ENCODE results near the gene TECPR2.

TECPR2 gene

GRCh38 chr14:102392506-102392905 lies 29.8 kb downstream of the TECPR2 start:
- no peak for DNase-seq (ENCODE audit: extremely low read depth, low read depth)
- H3K4me3 ChIP-seq (replicated peaks; ENCODE audit: low read depth, low read length): no peak overlapping the region
- TF ChIP-seq, protein P1, sequence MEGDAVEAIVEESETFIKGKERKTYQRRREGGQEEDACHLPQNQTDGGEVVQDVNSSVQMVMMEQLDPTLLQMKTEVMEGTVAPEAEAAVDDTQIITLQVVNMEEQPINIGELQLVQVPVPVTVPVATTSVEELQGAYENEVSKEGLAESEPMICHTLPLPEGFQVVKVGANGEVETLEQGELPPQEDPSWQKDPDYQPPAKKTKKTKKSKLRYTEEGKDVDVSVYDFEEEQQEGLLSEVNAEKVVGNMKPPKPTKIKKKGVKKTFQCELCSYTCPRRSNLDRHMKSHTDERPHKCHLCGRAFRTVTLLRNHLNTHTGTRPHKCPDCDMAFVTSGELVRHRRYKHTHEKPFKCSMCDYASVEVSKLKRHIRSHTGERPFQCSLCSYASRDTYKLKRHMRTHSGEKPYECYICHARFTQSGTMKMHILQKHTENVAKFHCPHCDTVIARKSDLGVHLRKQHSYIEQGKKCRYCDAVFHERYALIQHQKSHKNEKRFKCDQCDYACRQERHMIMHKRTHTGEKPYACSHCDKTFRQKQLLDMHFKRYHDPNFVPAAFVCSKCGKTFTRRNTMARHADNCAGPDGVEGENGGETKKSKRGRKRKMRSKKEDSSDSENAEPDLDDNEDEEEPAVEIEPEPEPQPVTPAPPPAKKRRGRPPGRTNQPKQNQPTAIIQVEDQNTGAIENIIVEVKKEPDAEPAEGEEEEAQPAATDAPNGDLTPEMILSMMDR (IDR thresholded peaks at IDR 0.05; ENCODE audit: low read depth, low read length, missing control alignments): no peak

- H3K4me3 ChIP-seq (replicated peaks; ENCODE audit: low read depth, low read length): no peak overlapping the region
- TF ChIP-seq, protein P1 (IDR thresholded peaks at IDR 0.05; ENCODE audit: low read depth, low read length, missing control alignments): no peak
- no peak for DNase-seq (ENCODE audit: extremely low read depth, low read depth)
These were observed 32.1 kb downstream of the TECPR2 start for GRCh38 chr14:102394717-102395375.

DNA sequence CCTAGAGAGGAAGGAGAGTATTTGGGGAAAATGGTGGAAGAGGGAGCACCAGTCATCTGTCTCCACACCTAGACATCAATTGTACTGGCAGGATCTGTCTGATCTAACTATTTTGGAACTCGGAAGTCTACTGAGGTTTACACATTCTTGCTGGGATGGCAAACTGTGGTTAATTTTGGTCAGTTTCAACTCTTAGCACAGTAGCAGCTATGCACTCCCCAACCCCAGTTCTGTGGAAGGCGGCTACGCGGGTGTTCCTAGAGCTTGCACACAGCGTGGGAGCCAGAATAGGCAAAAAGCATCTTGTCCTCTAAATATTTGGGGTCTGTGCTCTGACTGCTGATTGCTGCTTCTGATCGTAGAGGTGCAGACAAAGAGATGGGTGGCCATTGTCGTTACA lies 33.8 kb downstream of the TECPR2 start:
- TF ChIP-seq, protein P1 (IDR thresholded peaks at IDR 0.05; ENCODE audit: low read depth, low read length, missing control alignments): no peak
- DNase-seq (ENCODE audit: extremely low read depth, low read depth): no peak
- H3K4me3 ChIP-seq (replicated peaks; ENCODE audit: low read depth, low read length): no peak overlapping the region

DNA sequence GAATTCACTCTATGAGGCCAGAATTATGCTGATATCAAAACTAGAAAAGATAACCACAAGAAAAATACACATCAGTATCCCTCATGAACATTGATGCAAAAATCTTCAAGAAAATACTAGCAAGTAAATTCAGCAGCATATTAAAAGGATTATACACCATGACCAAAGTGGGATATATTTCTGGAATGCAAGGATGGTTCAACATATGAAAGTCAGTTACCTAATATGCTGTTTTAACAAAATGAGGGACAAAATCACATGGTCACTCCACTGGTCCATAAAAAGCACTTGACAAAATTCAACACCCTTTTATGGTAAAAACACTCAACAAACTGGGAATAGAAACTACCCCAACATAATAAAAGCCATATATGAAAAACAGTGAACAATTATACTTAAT lies 40.3 kb downstream of the TECPR2 start:
- TF ChIP-seq, protein P1 (IDR thresholded peaks at IDR 0.05; ENCODE audit: low read depth, low read length, missing control alignments): no peak
- H3K4me3 ChIP-seq (replicated peaks; ENCODE audit: low read depth, low read length): no peak overlapping the region
- DNase-seq (ENCODE audit: extremely low read depth, low read depth): no peak

GRCh38 chr14:102407258-102407657 lies 44.5 kb downstream of the TECPR2 start:
- no peak overlapping the region for H3K4me3 ChIP-seq (replicated peaks; ENCODE audit: low read depth, low read length)
- no peak for DNase-seq (ENCODE audit: extremely low read depth, low read depth)
- TF ChIP-seq, protein P1 (IDR thresholded peaks at IDR 0.05; ENCODE audit: low read depth, low read length, missing control alignments): no peak

GRCh38 chr14:102408724-102409123 lies 46.0 kb downstream of the TECPR2 start:
- TF ChIP-seq, protein P1 (IDR thresholded peaks at IDR 0.05; ENCODE audit: low read depth, low read length, missing control alignments): no peak
- no peak for DNase-seq (ENCODE audit: extremely low read depth, low read depth)
- H3K4me3 ChIP-seq (replicated peaks; ENCODE audit: low read depth, low read length): no peak overlapping the region

DNA sequence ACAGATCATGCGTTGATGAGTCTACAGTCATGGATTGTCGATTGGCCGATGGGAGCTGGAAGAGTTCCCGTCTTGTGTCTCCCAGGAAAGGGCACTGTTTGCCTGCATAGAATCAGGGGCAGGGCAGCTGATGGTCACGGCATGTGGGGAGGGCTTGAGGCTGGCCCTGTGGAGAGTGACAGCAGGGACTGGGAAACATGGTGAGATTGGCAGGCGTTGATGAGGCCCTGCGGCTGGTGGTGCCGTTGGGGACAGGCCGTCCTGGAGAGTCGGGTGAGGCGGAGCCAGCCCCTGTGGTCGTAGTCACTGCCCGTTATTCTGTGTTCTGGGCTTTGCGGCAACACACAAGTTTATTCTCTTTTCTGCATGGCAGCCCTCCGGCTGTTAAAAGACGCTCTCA lies 52.9 kb downstream of the TECPR2 start:
- no peak for DNase-seq (ENCODE audit: extremely low read depth, low read depth)
- H3K4me3 ChIP-seq (replicated peaks; ENCODE audit: low read depth, low read length): no peak overlapping the region
- TF ChIP-seq, protein P1 (IDR thresholded peaks at IDR 0.05; ENCODE audit: low read depth, low read length, missing control alignments): no peak

Measured in HFF-Myc (cell line).